ENCODE measurements around the gene OVOL2.

OVOL2 gene

GRCh38 chr20:18058661-18059467 is 1.1 kb upstream of the OVOL2 start:
- H3K9ac ChIP-seq (ENCODE audit: low read length in 5 of 5), result no peak overlapping the region
- peaks cover 0 to 2% (median 0%) of the 10 kb centered on the region in 5 donors for H3K9me3 ChIP-seq (ENCODE audit: control insufficient read depth in 5 of 5, low read length in 5 of 5)
- no peaks in the 10 kb centered on the region for H3K36me3 ChIP-seq (ENCODE audit: control insufficient read depth in 5 of 5, insufficient read depth in 5 of 5, low read length in 5 of 5)
- no peak overlapping the region for H3K27ac ChIP-seq (ENCODE audit: low read depth, low read length)
- peaks cover 0 to 32% (median 24%) of the 10 kb centered on the region in 5 donors for H3K4me1 ChIP-seq (ENCODE audit: control insufficient read depth in 5 of 5, insufficient read depth in 5 of 5, low read length in 5 of 5)
- peaks cover 38 to 67% (median 54%) of the 10 kb centered on the region in 5 donors for H3K27me3 ChIP-seq (ENCODE audit: control insufficient read depth in 5 of 5, insufficient read depth in 4 of 5, low read length in 5 of 5)
- peak overlapping the region in 1 of 5 donors; percentile 24 for H3K4me3 ChIP-seq (ENCODE audit: low read depth in 1 of 5, low read length in 5 of 5)

GRCh38 chr20:18057994-18058349 is 256 bp upstream of the OVOL2 start:
- peaks cover 0 to 34% (median 24%) of the 10 kb centered on the region in 5 donors for H3K4me1 ChIP-seq (ENCODE audit: control insufficient read depth in 5 of 5, insufficient read depth in 5 of 5, low read length in 5 of 5)
- H3K27me3 ChIP-seq (ENCODE audit: control insufficient read depth in 5 of 5, insufficient read depth in 4 of 5, low read length in 5 of 5), result peaks cover 40 to 65% (median 57%) of the 10 kb centered on the region in 5 donors
- peak overlapping the region in 2 of 5 donors; percentile 5 to 34 for H3K4me3 ChIP-seq (ENCODE audit: low read depth in 1 of 5, low read length in 5 of 5)
- H3K27ac ChIP-seq (ENCODE audit: low read depth, low read length), result no peak overlapping the region
- H3K36me3 ChIP-seq (ENCODE audit: control insufficient read depth in 5 of 5, insufficient read depth in 5 of 5, low read length in 5 of 5), result no peaks in the 10 kb centered on the region
- H3K9me3 ChIP-seq (ENCODE audit: control insufficient read depth in 5 of 5, low read length in 5 of 5), result peaks cover 0 to 2% (median 0%) of the 10 kb centered on the region in 5 donors
- no peak overlapping the region for H3K9ac ChIP-seq (ENCODE audit: low read length in 5 of 5)

- no peak overlapping the region for H3K9ac ChIP-seq (ENCODE audit: low read length in 5 of 5)
- H3K36me3 ChIP-seq (ENCODE audit: control insufficient read depth in 5 of 5, insufficient read depth in 5 of 5, low read length in 5 of 5), result no peaks in the 10 kb centered on the region
- H3K4me1 ChIP-seq (ENCODE audit: control insufficient read depth in 5 of 5, insufficient read depth in 5 of 5, low read length in 5 of 5), result peaks cover 0 to 34% (median 24%) of the 10 kb centered on the region in 5 donors
- peak overlapping the region in 4 of 5 donors; percentile 15 to 62 (median 50) for H3K4me3 ChIP-seq (ENCODE audit: low read depth in 1 of 5, low read length in 5 of 5)
- peaks cover 0 to 2% (median 0%) of the 10 kb centered on the region in 5 donors for H3K9me3 ChIP-seq (ENCODE audit: control insufficient read depth in 5 of 5, low read length in 5 of 5)
- H3K27ac ChIP-seq (ENCODE audit: low read depth, low read length), result no peak overlapping the region
- H3K27me3 ChIP-seq (ENCODE audit: control insufficient read depth in 5 of 5, insufficient read depth in 4 of 5, low read length in 5 of 5), result peaks cover 42 to 62% (median 56%) of the 10 kb centered on the region in 5 donors
Measured at GRCh38 chr20:18056174-18057100, 1.3 kb downstream of the OVOL2 start.

GRCh38 chr20:18055261-18055660 is 2.5 kb downstream of the OVOL2 start:
- Histone ChIP-seq H3K27ac (ENCODE audit: low read depth, low read length) (no peak overlapping the region), H3K9me3 (ENCODE audit: control insufficient read depth in 5 of 5, low read length in 5 of 5) (peaks cover 0 to 2% (median 0%) of the 10 kb centered on the region in 5 donors), H3K4me3 (ENCODE audit: low read depth in 1 of 5, low read length in 5 of 5) (no peak overlapping the region), H3K4me1 (ENCODE audit: control insufficient read depth in 5 of 5, insufficient read depth in 5 of 5, low read length in 5 of 5) (peaks cover 0 to 34% (median 24%) of the 10 kb centered on the region in 5 donors), H3K27me3 (ENCODE audit: control insufficient read depth in 5 of 5, insufficient read depth in 4 of 5, low read length in 5 of 5) (peaks cover 42 to 57% (median 51%) of the 10 kb centered on the region in 5 donors), H3K9ac (ENCODE audit: low read length in 5 of 5) (no peak overlapping the region), H3K36me3 (ENCODE audit: control insufficient read depth in 5 of 5, insufficient read depth in 5 of 5, low read length in 5 of 5) (no peaks in the 10 kb centered on the region)

- Histone ChIP-seq H3K27ac (ENCODE audit: low read depth, low read length) (no peak overlapping the region), H3K9ac (ENCODE audit: low read length in 5 of 5) (no peak overlapping the region), H3K4me1 (ENCODE audit: control insufficient read depth in 5 of 5, insufficient read depth in 5 of 5, low read length in 5 of 5) (peaks cover 0 to 25% (median 15%) of the 10 kb centered on the region in 5 donors), H3K9me3 (ENCODE audit: control insufficient read depth in 5 of 5, low read length in 5 of 5) (no peaks in the 10 kb centered on the region), H3K36me3 (ENCODE audit: control insufficient read depth in 5 of 5, insufficient read depth in 5 of 5, low read length in 5 of 5) (no peaks in the 10 kb centered on the region), H3K27me3 (ENCODE audit: control insufficient read depth in 5 of 5, insufficient read depth in 4 of 5, low read length in 5 of 5) (peaks cover 25 to 36% (median 34%) of the 10 kb centered on the region in 5 donors), H3K4me3 (ENCODE audit: low read depth in 1 of 5, low read length in 5 of 5) (no peak overlapping the region)
Measured at GRCh38 chr20:18052856-18053255, 4.9 kb downstream of the OVOL2 start.

- no peak overlapping the region for H3K9ac ChIP-seq (ENCODE audit: low read length in 5 of 5)
- no peak overlapping the region for H3K27ac ChIP-seq (ENCODE audit: low read depth, low read length)
- peaks cover 0 to 5% (median 0%) of the 10 kb centered on the region in 5 donors for H3K4me1 ChIP-seq (ENCODE audit: control insufficient read depth in 5 of 5, insufficient read depth in 5 of 5, low read length in 5 of 5)
- H3K4me3 ChIP-seq (ENCODE audit: low read depth in 1 of 5, low read length in 5 of 5), result no peak overlapping the region
- no peaks in the 10 kb centered on the region for H3K9me3 ChIP-seq (ENCODE audit: control insufficient read depth in 5 of 5, low read length in 5 of 5)
- H3K36me3 ChIP-seq (ENCODE audit: control insufficient read depth in 5 of 5, insufficient read depth in 5 of 5, low read length in 5 of 5), result no peaks in the 10 kb centered on the region
- peaks cover 15 to 20% (median 17%) of the 10 kb centered on the region in 5 donors for H3K27me3 ChIP-seq (ENCODE audit: control insufficient read depth in 5 of 5, insufficient read depth in 4 of 5, low read length in 5 of 5)
Measured at GRCh38 chr20:18050628-18051027, 7.1 kb downstream of the OVOL2 start.

- H3K36me3 ChIP-seq (ENCODE audit: control insufficient read depth in 5 of 5, insufficient read depth in 5 of 5, low read length in 5 of 5), result no peaks in the 10 kb centered on the region
- H3K27me3 ChIP-seq (ENCODE audit: control insufficient read depth in 5 of 5, insufficient read depth in 4 of 5, low read length in 5 of 5), result peaks cover 0 to 9% (median 6%) of the 10 kb centered on the region in 5 donors
- H3K9me3 ChIP-seq (ENCODE audit: control insufficient read depth in 5 of 5, low read length in 5 of 5), result peaks cover 0 to 8% (median 5%) of the 10 kb centered on the region in 5 donors
- H3K4me3 ChIP-seq (ENCODE audit: low read depth in 1 of 5, low read length in 5 of 5), result no peak overlapping the region
- H3K4me1 ChIP-seq (ENCODE audit: control insufficient read depth in 5 of 5, insufficient read depth in 5 of 5, low read length in 5 of 5), result peaks cover 0 to 4% (median 0%) of the 10 kb centered on the region in 5 donors
- no peak overlapping the region for H3K27ac ChIP-seq (ENCODE audit: low read depth, low read length)
- no peak overlapping the region for H3K9ac ChIP-seq (ENCODE audit: low read length in 5 of 5)
Measured at GRCh38 chr20:18048176-18048575, 9.5 kb downstream of the OVOL2 start.

- Histone ChIP-seq H3K9me3 (ENCODE audit: control insufficient read depth in 5 of 5, low read length in 5 of 5) (peaks cover 3 to 14% (median 10%) of the 10 kb centered on the region in 5 donors), H3K27me3 (ENCODE audit: control insufficient read depth in 5 of 5, insufficient read depth in 4 of 5, low read length in 5 of 5) (peaks cover 0 to 10% (median 5%) of the 10 kb centered on the region in 5 donors), H3K4me3 (ENCODE audit: low read depth in 1 of 5, low read length in 5 of 5) (no peak overlapping the region), H3K36me3 (ENCODE audit: control insufficient read depth in 5 of 5, insufficient read depth in 5 of 5, low read length in 5 of 5) (no peaks in the 10 kb centered on the region), H3K9ac (ENCODE audit: low read length in 5 of 5) (no peak overlapping the region), H3K27ac (ENCODE audit: low read depth, low read length) (no peak overlapping the region), H3K4me1 (ENCODE audit: control insufficient read depth in 5 of 5, insufficient read depth in 5 of 5, low read length in 5 of 5) (peaks cover 0 to 4% (median 0%) of the 10 kb centered on the region in 5 donors)
Measured at GRCh38 chr20:18046535-18046934, 11.2 kb downstream of the OVOL2 start.

- Histone ChIP-seq H3K4me1 (ENCODE audit: control insufficient read depth in 5 of 5, insufficient read depth in 5 of 5, low read length in 5 of 5) (no peaks in the 10 kb centered on the region), H3K36me3 (ENCODE audit: control insufficient read depth in 5 of 5, insufficient read depth in 5 of 5, low read length in 5 of 5) (no peaks in the 10 kb centered on the region), H3K9me3 (ENCODE audit: control insufficient read depth in 5 of 5, low read length in 5 of 5) (peaks cover 3 to 14% (median 10%) of the 10 kb centered on the region in 5 donors), H3K27me3 (ENCODE audit: control insufficient read depth in 5 of 5, insufficient read depth in 4 of 5, low read length in 5 of 5) (peaks cover 0 to 12% (median 8%) of the 10 kb centered on the region in 5 donors), H3K27ac (ENCODE audit: low read depth, low read length) (no peak overlapping the region), H3K4me3 (ENCODE audit: low read depth in 1 of 5, low read length in 5 of 5) (no peak overlapping the region), H3K9ac (ENCODE audit: low read length in 5 of 5) (no peak overlapping the region)
Measured at GRCh38 chr20:18042229-18042628, 15.5 kb downstream of the OVOL2 start.

All from subcutaneous abdominal adipose tissue (tissue), 5 donors.